ENCODE data around the gene ARHGAP11A.
"Not testable (repeated sequence)": the region's sequence is repeated elsewhere in the genome, so short reads cannot be mapped to it uniquely, and the experiment has no call there.

The ARHGAP11A gene

GRCh38 chr15:32615051-32615870, at the start of gene ARHGAP11A:
TSS of gene ARHGAP11A (plus strand) at chr15:32615504. CDS start at chr15:32616212, 708 bp downstream.
- peak; percentile 56 for DNase-seq (ENCODE audit: low read depth)

- DNase-seq (ENCODE audit: low read depth): not testable (repeated sequence)
These were observed 46.3 kb upstream of the ARHGAP11A start for GRCh38 chr15:32568988-32569387.

- not testable (repeated sequence) for DNase-seq (ENCODE audit: low read depth)
These were observed 36.8 kb upstream of the ARHGAP11A start for GRCh38 chr15:32578482-32578881.

GRCh38 chr15:32585844-32586243, 29.5 kb upstream of the ARHGAP11A start:
- DNase-seq (ENCODE audit: low read depth): not testable (repeated sequence)

- not testable (repeated sequence) for DNase-seq (ENCODE audit: low read depth)
These were observed 22.2 kb upstream of the ARHGAP11A start, which contains the start of gene GOLGA8N for GRCh38 chr15:32593151-32593550. TSS of gene GOLGA8N (plus strand) at chr15:32593456.

- not testable (repeated sequence) for DNase-seq (ENCODE audit: low read depth)
These were observed 5.8 kb upstream of the ARHGAP11A start for GRCh38 chr15:32609518-32609917.

- not testable (repeated sequence) for DNase-seq (ENCODE audit: low read depth)
These were observed 4.6 kb upstream of the ARHGAP11A start for GRCh38 chr15:32610719-32611118.

GRCh38 chr15:32614712-32615050, 623 bp upstream of the ARHGAP11A start:
- DNase-seq (ENCODE audit: low read depth): not testable (repeated sequence)

GRCh38 chr15:32615871-32616426, 645 bp downstream of the ARHGAP11A start:
- not testable (repeated sequence) for DNase-seq (ENCODE audit: low read depth)

GRCh38 chr15:32636410-32636809, 21.1 kb downstream of the ARHGAP11A start:
- no peak for DNase-seq (ENCODE audit: low read depth)

GRCh38 chr15:32636908-32637567, 21.7 kb downstream of the ARHGAP11A start:
- no peak for DNase-seq (ENCODE audit: low read depth)

GRCh38 chr15:32637704-32638103, 22.4 kb downstream of the ARHGAP11A start:
- no peak for DNase-seq (ENCODE audit: low read depth)

- no peak for DNase-seq (ENCODE audit: low read depth)
These were observed 26.3 kb downstream of the ARHGAP11A start, which contains the start of gene SCG5 for GRCh38 chr15:32641517-32642059. TSS of gene SCG5 (plus strand) at chr15:32641710. CDS start at chr15:32643593, 1,883 bp downstream.

GRCh38 chr15:32642667-32643435, 27.5 kb downstream of the ARHGAP11A start:
- DNase-seq (ENCODE audit: low read depth): no peak

- DNase-seq (ENCODE audit: low read depth): no peak
These were observed 28.7 kb downstream of the ARHGAP11A start for GRCh38 chr15:32643907-32644445.

- no peak for DNase-seq (ENCODE audit: low read depth)
These were observed 31.0 kb downstream of the ARHGAP11A start for GRCh38 chr15:32646291-32646690.

GRCh38 chr15:32649342-32649741, 34.0 kb downstream of the ARHGAP11A start:
- no peak for DNase-seq (ENCODE audit: low read depth)

- DNase-seq (ENCODE audit: low read depth): peak; percentile 22
These were observed 36.0 kb downstream of the ARHGAP11A start for GRCh38 chr15:32651229-32651837.

- DNase-seq (ENCODE audit: low read depth): no peak
These were observed 36.9 kb downstream of the ARHGAP11A start for GRCh38 chr15:32652178-32652577.

- DNase-seq (ENCODE audit: low read depth): no peak
These were observed 40.8 kb downstream of the ARHGAP11A start for GRCh38 chr15:32656091-32656490.

- no peak for DNase-seq (ENCODE audit: low read depth)
These were observed 41.2 kb downstream of the ARHGAP11A start for GRCh38 chr15:32656496-32656895.

Data from stimulated activated CD8-positive, alpha-beta memory T cell treated with anti-CD3 and anti-CD28 coated beads, Interleukin-12 subunit alpha, Interleukin-12 subunit beta, amount 100 ng/mL, for 1 hour (primary cell).